IgD-negative memory B cell (primary cell): ENCODE measurements around the gene VWA1. TPM values are rescaled to one million over a fixed set of nuclear protein-coding genes. Genes with fewer than 3 reads are reported as not detected.
"Not testable (repeated sequence)": the region's sequence is repeated elsewhere in the genome, so short reads cannot be mapped to it uniquely, and the experiment has no call there.

Experiments used
- H3K27ac Mint-ChIP-seq, 3 donors: one replicate each; pipeline ENCODE4 v1.8.0; 2020 to 2022; ENCODE audit warnings: mild to moderate bottlenecking in 3 of 3, mixed read lengths in 3 of 3, moderate library complexity in 1 of 3
- H3K27me3 Mint-ChIP-seq: one replicate; pipeline ENCODE4 v1.8.0; 2021; ENCODE audit warnings: mixed read lengths
- H3K36me3 Mint-ChIP-seq: one replicate; pipeline ENCODE4 v1.8.0; 2020; ENCODE audit warnings: mild to moderate bottlenecking, mixed read lengths
- H3K4me1 Mint-ChIP-seq, 3 donors: one replicate each; pipeline ENCODE4 v1.8.0; 2020 to 2022; ENCODE audit warnings: mixed read lengths in 3 of 3, mild to moderate bottlenecking in 1 of 3
- H3K4me3 Mint-ChIP-seq, 4 donors: one replicate each; pipeline ENCODE4 v1.8.0; 2020 to 2022; ENCODE audit warnings: mild to moderate bottlenecking in 4 of 4, mixed read lengths in 4 of 4, moderate library complexity in 3 of 4
- H3K9me3 Mint-ChIP-seq, 3 donors: one replicate each; pipeline ENCODE4 v1.8.0; 2020 to 2021; ENCODE audit warnings: mixed read lengths in 3 of 3, mild to moderate bottlenecking in 1 of 3
- polyA plus RNA-seq: library from polyadenylated mRNA; unstranded; fragments of 300-500 nt; fragmentation: Illumina TruSeq; gene quantifications from one replicate; pipeline ENCODE4 v1.2.3, GENCODE V29; 2021

The VWA1 gene
- polyA plus RNA-seq, 1 donor from 2014 or later, result not detected

GRCh38 chr1:1415751-1416150 is 19.7 kb upstream of the VWA1 start:
- Mint-ChIP-seq H3K9me3 (peaks cover 0 to 2% (median 0%) of the 10 kb centered on the region in 3 donors), H3K36me3 (peaks cover 1% of the 10 kb centered on the region), H3K4me1 (peaks cover 2 to 4% (median 3%) of the 10 kb centered on the region in 3 donors), H3K27ac (no peak overlapping the region), H3K4me3 (no peak overlapping the region), H3K27me3 (peaks cover 3% of the 10 kb centered on the region)

DNA sequence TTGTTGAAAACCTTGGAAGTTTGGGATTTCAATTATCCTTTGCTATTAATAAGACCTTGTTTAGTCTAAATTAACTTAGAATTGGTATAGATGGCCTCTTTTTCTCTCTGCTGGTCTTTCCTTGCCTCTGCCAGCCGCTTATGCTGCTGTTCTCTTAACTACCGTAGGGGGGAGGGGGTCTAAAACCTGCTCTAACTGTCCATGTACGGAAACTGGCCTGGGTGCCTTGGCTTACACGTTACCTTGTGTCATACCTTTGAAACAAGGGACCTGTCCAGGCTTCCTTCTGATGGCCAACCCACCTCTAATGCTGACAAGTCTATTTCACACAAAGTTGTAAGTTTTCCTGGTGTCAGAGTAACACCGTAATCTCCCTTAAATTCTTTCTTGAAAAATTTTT is 18.1 kb upstream of the VWA1 start:
- not testable (repeated sequence) for H3K27me3 Mint-ChIP-seq, H3K36me3 Mint-ChIP-seq, H3K4me1 Mint-ChIP-seq, H3K27ac Mint-ChIP-seq, H3K4me3 Mint-ChIP-seq, H3K9me3 Mint-ChIP-seq

DNA sequence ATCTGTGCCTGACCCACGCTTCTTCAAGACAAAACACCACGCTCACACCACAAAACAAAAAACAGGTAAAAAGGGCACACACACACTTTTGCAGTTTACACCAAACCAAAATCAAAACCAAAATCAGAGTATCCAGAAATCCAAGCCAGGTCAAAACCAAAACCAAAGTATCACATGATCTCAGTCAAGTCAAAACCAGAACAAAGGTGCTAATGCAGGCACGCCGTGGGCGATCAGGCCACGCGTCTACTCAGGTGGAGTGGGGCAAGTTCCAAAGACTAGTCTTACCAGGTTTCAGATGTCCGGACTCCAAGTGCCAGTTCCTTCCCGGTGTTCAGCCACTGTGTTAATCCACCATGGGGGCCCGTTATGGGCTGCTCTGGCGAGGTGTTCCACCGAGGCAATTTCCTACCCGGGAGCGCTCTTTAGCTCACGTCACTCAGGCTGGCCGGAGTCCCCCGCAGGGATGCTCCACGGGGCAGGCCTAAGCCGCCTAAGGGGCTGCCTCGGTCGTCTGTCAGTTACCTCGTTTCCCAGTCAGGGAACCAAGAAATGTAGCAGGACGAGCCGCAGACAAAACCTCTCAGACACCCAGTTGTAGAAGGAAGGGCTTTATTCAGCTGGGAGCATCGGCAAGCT is 17.5 kb upstream of the VWA1 start:
- H3K27me3 Mint-ChIP-seq, H3K9me3 Mint-ChIP-seq, H3K27ac Mint-ChIP-seq, H3K36me3 Mint-ChIP-seq, H3K4me1 Mint-ChIP-seq: not testable (repeated sequence)
- peak overlapping the region in 1 of 4 donors; percentile 60 for H3K4me3 Mint-ChIP-seq

- H3K27ac Mint-ChIP-seq, result peak overlapping the region in 1 of 3 donors; percentile 75
- H3K4me3 Mint-ChIP-seq, result peak overlapping the region in 2 of 4 donors; percentile 32 to 60
These were observed 16.8 kb upstream of the VWA1 start for GRCh38 chr1:1418464-1419362.

DNA sequence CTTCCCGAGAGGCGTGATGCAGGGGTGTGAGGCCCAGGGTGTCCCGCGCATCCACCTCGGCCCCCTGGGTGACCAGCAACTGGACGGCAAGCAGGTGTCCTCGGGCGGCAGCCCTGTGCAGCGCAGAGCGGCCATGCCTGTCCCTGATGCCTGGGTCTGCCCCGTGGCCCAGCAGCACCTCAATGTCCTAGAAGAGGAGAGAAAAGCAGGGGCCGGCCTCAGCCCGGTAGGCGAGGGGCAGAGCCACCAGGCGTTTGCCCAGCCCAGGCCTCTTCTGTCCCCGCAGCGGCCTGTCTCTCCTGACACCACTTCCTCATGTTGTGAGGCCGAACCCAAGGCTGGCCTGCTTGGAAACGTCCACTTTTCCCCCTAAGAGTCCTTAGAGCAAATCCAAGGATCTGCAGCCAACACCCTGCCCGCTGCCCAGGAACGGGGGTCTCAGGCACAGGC is 16.1 kb upstream of the VWA1 start:
- Mint-ChIP-seq H3K36me3 (peaks cover 1% of the 10 kb centered on the region), H3K27ac (no peak overlapping the region), H3K4me1 (peaks cover 3 to 4% (median 4%) of the 10 kb centered on the region in 3 donors), H3K9me3 (no peaks in the 10 kb centered on the region), H3K4me3 (no peak overlapping the region), H3K27me3 (peaks cover 16% of the 10 kb centered on the region)

More at GRCh38 chr1:1418464-1419362, 16.8 kb upstream of the VWA1 start:
- peaks cover 14% of the 10 kb centered on the region for H3K27me3 Mint-ChIP-seq
- no peaks in the 10 kb centered on the region for H3K9me3 Mint-ChIP-seq
- peaks cover 3 to 4% (median 4%) of the 10 kb centered on the region in 3 donors for H3K4me1 Mint-ChIP-seq
- peaks cover 1% of the 10 kb centered on the region for H3K36me3 Mint-ChIP-seq

DNA sequence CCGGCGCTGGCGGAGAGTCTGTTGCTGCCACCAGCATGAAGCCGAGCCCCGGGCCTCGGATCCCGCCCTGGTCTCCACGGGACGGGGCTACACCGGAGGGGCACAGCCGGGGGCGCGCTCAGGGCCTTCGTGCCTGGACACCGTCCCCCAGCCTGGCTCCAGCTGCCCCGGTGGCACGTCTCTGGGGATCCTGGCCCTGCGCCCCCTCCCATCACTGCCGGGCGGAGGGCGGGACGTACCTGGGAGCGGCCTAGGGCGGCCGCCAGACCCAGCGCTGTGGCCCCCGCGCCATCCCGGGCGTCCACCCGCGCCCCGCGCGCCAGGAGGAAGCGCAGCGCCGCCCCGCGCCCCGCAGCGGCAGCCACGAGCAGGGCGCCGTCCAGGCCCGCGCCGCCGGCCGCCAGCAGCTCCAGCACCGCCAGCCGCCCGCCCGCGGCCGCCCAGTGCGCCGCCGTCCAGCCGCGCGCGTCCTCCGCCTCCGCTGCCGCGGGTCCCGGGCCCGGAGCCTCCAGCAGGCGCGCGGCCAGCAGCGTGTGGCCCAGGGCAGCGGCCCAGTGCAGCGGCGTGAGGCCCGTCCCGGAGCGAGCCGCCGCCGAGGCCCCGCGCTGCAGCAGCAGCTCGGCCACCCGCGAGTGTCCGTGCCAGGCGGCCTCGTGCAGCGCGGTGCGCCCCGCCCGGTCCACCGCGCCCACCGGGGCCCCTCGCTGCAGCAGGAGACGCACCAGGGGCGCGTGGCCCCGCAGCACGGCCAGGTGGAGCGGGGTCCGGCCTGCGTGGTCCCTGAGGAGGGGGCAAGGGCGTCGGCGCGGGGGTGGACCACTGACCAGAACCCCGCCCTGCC is 15.5 kb upstream of the VWA1 start:
- H3K36me3 Mint-ChIP-seq, result peaks cover 1% of the 10 kb centered on the region
- no peak overlapping the region for H3K4me3 Mint-ChIP-seq
- H3K4me1 Mint-ChIP-seq, result peaks cover 3 to 4% (median 4%) of the 10 kb centered on the region in 3 donors
- peaks cover 18% of the 10 kb centered on the region for H3K27me3 Mint-ChIP-seq
- H3K9me3 Mint-ChIP-seq, result no peaks in the 10 kb centered on the region
- H3K27ac Mint-ChIP-seq, result no peak overlapping the region

GRCh38 chr1:1420654-1421141 is 14.8 kb upstream of the VWA1 start:
- H3K27ac Mint-ChIP-seq, result no peak overlapping the region
- peaks cover 3 to 4% (median 4%) of the 10 kb centered on the region in 3 donors for H3K4me1 Mint-ChIP-seq
- peak overlapping the region in 1 of 4 donors; percentile 5 for H3K4me3 Mint-ChIP-seq
- H3K9me3 Mint-ChIP-seq, result no peaks in the 10 kb centered on the region
- H3K27me3 Mint-ChIP-seq, result peaks cover 19% of the 10 kb centered on the region
- H3K36me3 Mint-ChIP-seq, result peaks cover 1% of the 10 kb centered on the region

GRCh38 chr1:1421147-1421906 is 14.2 kb upstream of the VWA1 start, which contains the start of gene ANKRD65:
TSS of gene ANKRD65 (minus strand) at chr1:1421276. CDS start at chr1:1421005, 271 bp downstream.
- peaks cover 1% of the 10 kb centered on the region for H3K36me3 Mint-ChIP-seq
- H3K27me3 Mint-ChIP-seq, result peaks cover 21% of the 10 kb centered on the region
- no peak within 1 kb of the TSS for H3K27ac Mint-ChIP-seq
- H3K9me3 Mint-ChIP-seq, result no peaks in the 10 kb centered on the region
- H3K4me1 Mint-ChIP-seq, result peaks cover 3 to 4% (median 4%) of the 10 kb centered on the region in 3 donors
- H3K4me3 Mint-ChIP-seq, result peak within 1 kb of the TSS in 2 of 4 donors; percentile 5 to 37

DNA sequence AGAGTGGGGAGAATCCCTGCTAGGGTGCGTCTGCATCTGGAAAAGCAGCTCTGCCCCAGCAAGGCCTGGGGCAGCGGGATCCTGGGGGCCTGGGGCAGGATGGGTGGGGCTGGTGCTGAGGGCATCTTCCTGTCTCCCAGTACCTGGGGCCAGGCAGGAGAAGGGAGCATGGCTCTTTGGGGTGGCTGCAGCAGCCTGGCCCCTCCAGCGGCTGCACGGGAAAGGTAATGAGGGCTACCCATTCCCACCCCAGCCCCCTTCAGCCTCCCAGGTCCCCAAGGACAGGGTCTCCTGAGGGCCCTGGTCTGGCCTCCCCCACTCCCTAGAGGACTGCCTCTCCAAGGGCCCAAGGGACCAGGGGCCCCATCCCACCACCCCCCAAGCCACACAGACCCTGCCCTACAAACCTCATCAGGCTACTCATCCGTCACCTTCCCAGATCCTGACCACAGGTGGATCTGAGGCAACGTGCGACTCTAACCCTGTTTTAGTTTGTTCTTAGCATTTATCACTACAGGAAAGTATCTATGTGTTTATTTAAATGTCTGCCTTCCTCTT is 13.5 kb upstream of the VWA1 start:
- H3K27ac Mint-ChIP-seq, result no peak overlapping the region
- peaks cover 23% of the 10 kb centered on the region for H3K27me3 Mint-ChIP-seq
- H3K9me3 Mint-ChIP-seq, result no peaks in the 10 kb centered on the region
- H3K4me1 Mint-ChIP-seq, result peaks cover 3 to 4% (median 4%) of the 10 kb centered on the region in 3 donors
- H3K36me3 Mint-ChIP-seq, result peaks cover 1% of the 10 kb centered on the region
- no peak overlapping the region for H3K4me3 Mint-ChIP-seq

- Mint-ChIP-seq H3K27ac (peak overlapping the region in 1 of 3 donors; percentile 39), H3K9me3 (no peaks in the 10 kb centered on the region), H3K4me3 (no peak overlapping the region), H3K36me3 (peaks cover 1% of the 10 kb centered on the region), H3K4me1 (peaks cover 3 to 4% (median 4%) of the 10 kb centered on the region in 3 donors), H3K27me3 (peaks cover 23% of the 10 kb centered on the region)
These were observed 12.8 kb upstream of the VWA1 start for GRCh38 chr1:1422465-1423244.

DNA sequence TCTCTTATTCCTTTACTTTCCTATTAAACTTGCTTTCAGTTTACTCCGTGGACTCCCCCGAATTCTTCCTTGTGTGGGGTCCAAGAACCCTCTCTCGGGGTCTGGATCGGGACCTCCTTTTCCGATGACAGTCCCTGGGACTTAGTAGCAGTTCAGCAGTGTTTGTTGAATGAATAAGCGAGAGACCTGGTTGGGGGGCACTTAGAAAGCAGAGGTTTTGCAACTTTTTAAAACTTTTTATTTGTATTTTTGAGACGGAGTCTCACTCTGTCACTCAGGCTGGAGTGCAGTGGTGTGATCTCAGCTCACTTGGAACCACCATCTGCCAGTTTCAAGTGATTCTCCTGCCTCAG is 12.3 kb upstream of the VWA1 start:
- Mint-ChIP-seq H3K9me3 (no peaks in the 10 kb centered on the region), H3K27me3 (peaks cover 23% of the 10 kb centered on the region), H3K4me3 (no peak overlapping the region), H3K27ac (peak overlapping the region in 1 of 3 donors; percentile 39), H3K36me3 (peaks cover 1% of the 10 kb centered on the region), H3K4me1 (peaks cover 2 to 4% (median 3%) of the 10 kb centered on the region in 3 donors)

GRCh38 chr1:1424707-1425106 is 10.8 kb upstream of the VWA1 start:
- Mint-ChIP-seq H3K4me1 (peaks cover 1 to 4% (median 2%) of the 10 kb centered on the region in 3 donors), H3K36me3 (no peaks in the 10 kb centered on the region), H3K27me3 (peaks cover 29% of the 10 kb centered on the region), H3K4me3 (no peak overlapping the region), H3K9me3 (no peaks in the 10 kb centered on the region), H3K27ac (peak overlapping the region in 1 of 3 donors; percentile 73)

- Mint-ChIP-seq H3K36me3 (no peaks in the 10 kb centered on the region), H3K4me1 (peaks cover 1 to 4% (median 2%) of the 10 kb centered on the region in 3 donors), H3K27me3 (peaks cover 29% of the 10 kb centered on the region), H3K27ac (no peak overlapping the region), H3K9me3 (no peaks in the 10 kb centered on the region), H3K4me3 (no peak overlapping the region)
These were observed 10.1 kb upstream of the VWA1 start for GRCh38 chr1:1425426-1425752.
